Right lobe of liver (tissue), 4 donors: Measurements from ENCODE around the gene VASH2.

Experiments
- POLR2A ChIP-seq: fragments of 450-650 bp; IDR thresholded peaks from one replicate; pipeline ENCODE4 v1.6.1; 2017; ENCODE audit warnings: antibody characterized with exemption, mild to moderate bottlenecking
- TF ChIP-seq, protein P1 (sequence below), 4 donors: fragments of 200-600 bp in 3 of 4; fragments of 450-650 bp in 1 of 4; IDR thresholded peaks; one replicate each; pipeline versions ENCODE4 v1.5.1 to v1.8.0; 2016 to 2022; ENCODE audit warnings: antibody characterized with exemption in 4 of 4, mild to moderate bottlenecking in 2 of 4
- donor health status: DM: no; HTN: no; CAD: no.
- donor health status: DM: no; HTN: no; CAD: no.
- donor health status: DM: no; HTN: yes; CAD: no.

DNA sequence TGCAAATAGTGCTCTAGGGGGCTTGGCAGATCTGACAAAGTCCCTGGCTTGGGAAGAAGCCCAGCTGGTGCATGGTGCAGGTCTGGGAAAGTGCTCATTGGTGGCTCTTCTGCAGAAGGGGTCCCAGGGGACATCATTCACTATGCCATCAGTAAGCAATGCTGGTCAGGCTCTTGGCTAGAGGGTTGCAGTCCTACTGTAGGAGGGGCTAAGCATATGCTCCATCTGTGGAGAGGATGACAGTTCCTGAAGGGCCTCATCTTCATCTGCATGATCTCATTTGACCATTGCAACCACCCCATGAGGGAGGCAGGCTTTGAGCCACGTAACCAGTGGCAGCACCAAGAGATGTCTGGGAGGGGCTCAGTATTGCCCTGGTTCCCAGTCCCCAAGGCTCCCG is 31.5 kb upstream of the VASH2 start:
- TF ChIP-seq, protein P1, sequence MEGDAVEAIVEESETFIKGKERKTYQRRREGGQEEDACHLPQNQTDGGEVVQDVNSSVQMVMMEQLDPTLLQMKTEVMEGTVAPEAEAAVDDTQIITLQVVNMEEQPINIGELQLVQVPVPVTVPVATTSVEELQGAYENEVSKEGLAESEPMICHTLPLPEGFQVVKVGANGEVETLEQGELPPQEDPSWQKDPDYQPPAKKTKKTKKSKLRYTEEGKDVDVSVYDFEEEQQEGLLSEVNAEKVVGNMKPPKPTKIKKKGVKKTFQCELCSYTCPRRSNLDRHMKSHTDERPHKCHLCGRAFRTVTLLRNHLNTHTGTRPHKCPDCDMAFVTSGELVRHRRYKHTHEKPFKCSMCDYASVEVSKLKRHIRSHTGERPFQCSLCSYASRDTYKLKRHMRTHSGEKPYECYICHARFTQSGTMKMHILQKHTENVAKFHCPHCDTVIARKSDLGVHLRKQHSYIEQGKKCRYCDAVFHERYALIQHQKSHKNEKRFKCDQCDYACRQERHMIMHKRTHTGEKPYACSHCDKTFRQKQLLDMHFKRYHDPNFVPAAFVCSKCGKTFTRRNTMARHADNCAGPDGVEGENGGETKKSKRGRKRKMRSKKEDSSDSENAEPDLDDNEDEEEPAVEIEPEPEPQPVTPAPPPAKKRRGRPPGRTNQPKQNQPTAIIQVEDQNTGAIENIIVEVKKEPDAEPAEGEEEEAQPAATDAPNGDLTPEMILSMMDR (IDR thresholded peaks at IDR 0.05) = no peak
- no peak for TF ChIP-seq POLR2A
